Natural killer cell (primary cell): ENCODE measurements around the gene NCF4. TPM values are rescaled to one million over a fixed set of nuclear protein-coding genes. Genes with fewer than 3 reads are reported as not detected.

ENCODE experiments used
- ATAC-seq, 3 donors: fragments of 150-1000 bp in 2 of 3; fragments of 200-7000 bp in 1 of 3; cut with Tn5 transposase; 1 replicate in 1 of 3; 2 replicates in 2 of 3; pipeline ENCODE4 v1.10.0; 2021; ENCODE audit warnings: mild to moderate bottlenecking in 2 of 3, moderate library complexity in 2 of 3
- DNase-seq, 2 donors: peaks; one replicate each; pipeline versions ENCODE4 v3.0.0 to v3.0.0-alpha.2; 2013 to 2021; ENCODE audit warnings: mixed read lengths in 1 of 2
- H3K27ac ChIP-seq: one replicate; pipeline ENCODE4 v1.5.1; 2013; ENCODE audit warnings: mild to moderate bottlenecking, low read length
- H3K27me3 ChIP-seq: one replicate; pipeline ENCODE4 v1.6.1; 2013; ENCODE audit warnings: low read length; ENCODE audit not compliant: control insufficient read depth, insufficient read depth
- H3K36me3 ChIP-seq: one replicate; pipeline ENCODE4 v1.6.1; 2013; ENCODE audit warnings: low read length; ENCODE audit not compliant: control insufficient read depth, insufficient read depth
- H3K4me1 ChIP-seq: one replicate; pipeline ENCODE4 v1.6.1; 2013; ENCODE audit warnings: low read length; ENCODE audit not compliant: control insufficient read depth, insufficient read depth
- H3K4me3 ChIP-seq: one replicate; pipeline ENCODE4 v1.5.1; 2013; ENCODE audit warnings: low read length
- H3K9me3 ChIP-seq: one replicate; pipeline ENCODE4 v1.6.1; 2013; ENCODE audit warnings: low read length; ENCODE audit not compliant: control insufficient read depth, insufficient read depth
- H3K27ac Mint-ChIP-seq, 2 donors: one replicate each; pipeline ENCODE4 v1.8.0; 2022; ENCODE audit warnings: mild to moderate bottlenecking in 2 of 2, mixed read lengths in 2 of 2, moderate library complexity in 1 of 2
- H3K27me3 Mint-ChIP-seq, 2 donors: one replicate each; pipeline ENCODE4 v1.8.0; 2022; ENCODE audit warnings: low read depth in 2 of 2, mixed read lengths in 2 of 2
- H3K36me3 Mint-ChIP-seq: one replicate; pipeline ENCODE4 v1.8.0; 2022; ENCODE audit warnings: mixed read lengths
- H3K4me1 Mint-ChIP-seq, 2 donors: one replicate each; pipeline ENCODE4 v1.8.0; 2022; ENCODE audit warnings: mixed read lengths in 2 of 2
- H3K4me3 Mint-ChIP-seq: one replicate; pipeline ENCODE4 v1.8.0; 2022; ENCODE audit warnings: mild to moderate bottlenecking, moderate library complexity, mixed read lengths
- H3K9me3 Mint-ChIP-seq, 2 donors: one replicate each; pipeline ENCODE4 v1.8.0; 2022; ENCODE audit warnings: mixed read lengths in 2 of 2
- CTCF ChIP-seq: fragments of 200-600 bp; IDR thresholded peaks from one replicate; pipeline ENCODE4 v1.8.0; 2022; ENCODE audit warnings: antibody characterized with exemption
- whole genome bisulfite sequencing: methylation state at CpG from one replicate; pipeline ENCODE4 v1.1.7; 2013; ENCODE audit warnings: missing lambda C conversion rate; ENCODE audit not compliant: insufficient coverage; 5-methylcytosine and 5-hydroxymethylcytosine counted together
- intact Hi-C: fragments of 100-400 bp; cut with micrococcal nuclease; formaldehyde crosslinking; loops from one replicate; pipeline ENCODE4 v1.14.2; 2022
- total RNA-seq, 4 donors: library from RNA; stranded (reverse); fragments of 120-200 nt in 1 of 4; gene quantifications; one replicate each; pipeline versions ENCODE4 v1.2.3 to v1.2.4, GENCODE V29; 2013 to 2022

Gene NCF4
- total RNA-seq, 3 donors from 2014 or later (not counting 1 experiment from before 2014, with no cell fraction given): 2.6 to 33.2 (median 3.1) TPM

GRCh38 chr22:36926721-36927435 lies 66.1 kb downstream of the NCF4 start:
- WGBS: 81% methylated on average over 14 of the region's 14 CpGs
- Histone ChIP-seq H3K27me3 (no peaks in the 10 kb centered on the region), H3K9me3 (no peaks in the 10 kb centered on the region), H3K4me1 (peaks cover 2% of the 10 kb centered on the region), H3K36me3 (no peaks in the 10 kb centered on the region), H3K27ac (no peak overlapping the region), H3K4me3 (no peak overlapping the region)
- Mint-ChIP-seq H3K27ac (no peak overlapping the region), H3K4me1 (no peaks in the 10 kb centered on the region), H3K4me3 (no peak overlapping the region), H3K9me3 (no peaks in the 10 kb centered on the region), H3K36me3 (no peaks in the 10 kb centered on the region), H3K27me3 (peaks cover 0 to 8% of the 10 kb centered on the region in 2 donors)
- intact Hi-C loops: no loop called here
- DNase-seq: no peak
- no peak for TF ChIP-seq CTCF
- no peak for ATAC-seq

Other genes with a start within 250 kb of the NCF4 start
- gene CACNG2, start 157.3 kb upstream of the NCF4 start, total RNA-seq: not detected
- gene IFT27, start 84.9 kb upstream of the NCF4 start, total RNA-seq: 10 to 100 TPM; 16.5 to 30.1 (median 27.1) TPM
- gene PVALB, start 44.0 kb upstream of the NCF4 start, total RNA-seq: under 1 TPM in 1 of 3 donors, not detected in 2; 0.99 TPM
- gene CSF2RB, start 52.6 kb downstream of the NCF4 start, total RNA-seq: 100 to 1,000 TPM in 1 of 3 donors, 1 to 10 TPM in 2; 3.8 to 274 (median 8.2) TPM
- 1 to 10 TPM; 3.1 to 4.9 (median 4.3) TPM for gene TST, start 158.4 kb downstream of the NCF4 start, total RNA-seq
- 10 to 100 TPM; 21.4 to 23.9 (median 22.9) TPM for gene MPST, start 158.7 kb downstream of the NCF4 start, total RNA-seq
- gene KCTD17, start 190.7 kb downstream of the NCF4 start, total RNA-seq: 10 to 100 TPM; 21.3 to 29.4 (median 22.9) TPM
- gene TMPRSS6, start 248.7 kb downstream of the NCF4 start, total RNA-seq: 1 to 10 TPM; 1.1 to 4.7 (median 3.4) TPM